Neural progenitor cell (in vitro differentiated cells): ENCODE measurements around the gene PIK3CD.

Experiments
- EZH2 ChIP-seq: fragments of 200-600 bp; sonication (generic); IDR thresholded peaks from 2 replicates; pipeline ENCODE4 v1.6.1; 2017; ENCODE audit warnings: antibody characterized with exemption, mild to moderate bottlenecking, moderate library complexity
- TF ChIP-seq, protein P1 (sequence below): fragments of 200-600 bp; sonication (generic); IDR thresholded peaks from 2 replicates; pipeline ENCODE4 v1.5.1; 2017; ENCODE audit warnings: antibody characterized with exemption, mild to moderate bottlenecking

DNA sequence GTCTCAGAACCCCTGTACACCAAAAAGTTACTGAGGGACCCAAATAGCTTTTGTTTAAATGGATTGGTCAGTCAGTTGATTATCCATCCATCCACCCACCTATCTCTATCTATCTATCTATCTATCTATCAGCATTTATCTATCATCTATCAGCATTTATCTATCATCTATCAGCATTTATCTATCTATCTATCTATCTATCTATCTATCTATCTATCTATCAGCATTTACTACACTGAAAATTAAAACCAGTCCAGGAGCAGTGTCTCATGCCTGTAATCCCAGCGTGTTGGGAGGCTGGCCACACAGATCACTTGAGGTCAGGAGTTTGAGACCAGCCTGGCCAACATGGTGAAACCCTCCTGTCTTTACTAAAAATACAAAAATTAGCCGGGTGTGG is 125.2 kb downstream of the PIK3CD start:
- TF ChIP-seq, protein P1, sequence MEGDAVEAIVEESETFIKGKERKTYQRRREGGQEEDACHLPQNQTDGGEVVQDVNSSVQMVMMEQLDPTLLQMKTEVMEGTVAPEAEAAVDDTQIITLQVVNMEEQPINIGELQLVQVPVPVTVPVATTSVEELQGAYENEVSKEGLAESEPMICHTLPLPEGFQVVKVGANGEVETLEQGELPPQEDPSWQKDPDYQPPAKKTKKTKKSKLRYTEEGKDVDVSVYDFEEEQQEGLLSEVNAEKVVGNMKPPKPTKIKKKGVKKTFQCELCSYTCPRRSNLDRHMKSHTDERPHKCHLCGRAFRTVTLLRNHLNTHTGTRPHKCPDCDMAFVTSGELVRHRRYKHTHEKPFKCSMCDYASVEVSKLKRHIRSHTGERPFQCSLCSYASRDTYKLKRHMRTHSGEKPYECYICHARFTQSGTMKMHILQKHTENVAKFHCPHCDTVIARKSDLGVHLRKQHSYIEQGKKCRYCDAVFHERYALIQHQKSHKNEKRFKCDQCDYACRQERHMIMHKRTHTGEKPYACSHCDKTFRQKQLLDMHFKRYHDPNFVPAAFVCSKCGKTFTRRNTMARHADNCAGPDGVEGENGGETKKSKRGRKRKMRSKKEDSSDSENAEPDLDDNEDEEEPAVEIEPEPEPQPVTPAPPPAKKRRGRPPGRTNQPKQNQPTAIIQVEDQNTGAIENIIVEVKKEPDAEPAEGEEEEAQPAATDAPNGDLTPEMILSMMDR, result no peak
- TF ChIP-seq EZH2, result no peak
